OCI-LY7 (cell line): Measurements from ENCODE around the gene SPIRE2. TPM values are rescaled to one million over a fixed set of nuclear protein-coding genes. Genes with fewer than 3 reads are reported as not detected.
A peak's percentile ranks its signal among the peaks of the same experiment; 100 is the strongest.
"Not testable (repeated sequence)": the region's sequence is repeated elsewhere in the genome, so short reads cannot be mapped to it uniquely, and the experiment has no call there.

Source experiments
- BruUV-seq: library from RNA; stranded (reverse); fragments of 400-500 nt; replicated peaks from 2 replicates; lab custom pipeline; 2021; lab: Mats Ljungman, UMichigan
- CTCF ChIA-PET: fragments of 300-600 bp; sonication (Branson Sonifier 250); formaldehyde crosslinking; loops from one replicate; lab custom pipeline; 2022; ENCODE audit warnings: antibody characterized with exemption; ENCODE audit not compliant: unreplicated experiment; lab: Charles Lee
- POLR2A ChIA-PET: fragments of 300-600 bp; sonication (Branson Sonifier 250); formaldehyde crosslinking; loops from one replicate; lab custom pipeline; 2022; ENCODE audit warnings: antibody characterized with exemption; lab: Charles Lee
- DNase-seq: peaks from one replicate; pipeline ENCODE4 v3.0.0-alpha.2; 2015; ENCODE audit warnings: low spot score
- H2AFZ ChIP-seq: fragments of 200-600 bp; sonication (generic), shearing (Covaris generic); 2 replicates; pipeline ENCODE4 v1.6.1; 2014; ENCODE audit warnings: mild to moderate bottlenecking, antibody characterized with exemption, low read length, moderate library complexity
- H3K27ac ChIP-seq: fragments of 200-600 bp; sonication (generic); 2 replicates; pipeline ENCODE4 v1.5.1; 2014; ENCODE audit warnings: mixed run types, low read depth, mild to moderate bottlenecking, moderate library complexity, low read length, inconsistent platforms; ENCODE audit not compliant: poor library complexity, severe bottlenecking
- H3K36me3 ChIP-seq: fragments of 200-600 bp; sonication (generic); 2 replicates; pipeline ENCODE4 v1.6.1; 2014; ENCODE audit warnings: mild to moderate bottlenecking, antibody characterized with exemption, low read length, moderate library complexity, mixed read lengths; ENCODE audit not compliant: insufficient read depth
- H3K4me1 ChIP-seq: fragments of 200-600 bp; sonication (generic); 2 replicates; pipeline ENCODE4 v1.5.1; 2014; ENCODE audit warnings: mild to moderate bottlenecking, low read length; ENCODE audit not compliant: insufficient read depth, poor library complexity, severe bottlenecking
- H3K4me2 ChIP-seq: fragments of 200-600 bp; sonication (generic); 2 replicates; pipeline ENCODE4 v1.6.1; 2014; ENCODE audit warnings: mild to moderate bottlenecking, low read length
- H3K4me3 ChIP-seq: fragments of 200-600 bp; sonication (generic); 2 replicates; pipeline ENCODE4 v1.5.1; 2014; ENCODE audit warnings: mild to moderate bottlenecking, low read depth, low read length; ENCODE audit not compliant: poor library complexity, severe bottlenecking
- H3K79me2 ChIP-seq: fragments of 200-600 bp; sonication (generic); 2 replicates; pipeline ENCODE4 v1.6.1; 2016; ENCODE audit warnings: low read depth, mild to moderate bottlenecking, low read length, moderate library complexity, mixed read lengths; ENCODE audit not compliant: insufficient read depth
- H3K9me2 ChIP-seq: fragments of 200-600 bp; sonication (generic); 2 replicates; pipeline ENCODE4 v1.6.1; 2016; ENCODE audit warnings: mild to moderate bottlenecking, low read length, mixed read lengths; ENCODE audit not compliant: insufficient read depth
- H3K9me3 ChIP-seq: fragments of 200-600 bp; sonication (generic); 2 replicates; pipeline ENCODE4 v1.6.1; 2014; ENCODE audit warnings: mild to moderate bottlenecking, mixed run types, low read length, mixed read lengths
- H4K20me1 ChIP-seq: fragments of 200-600 bp; sonication (generic); 2 replicates; pipeline ENCODE4 v1.6.1; 2014; ENCODE audit warnings: mild to moderate bottlenecking, antibody characterized with exemption, low read length, moderate library complexity, mixed read lengths; ENCODE audit not compliant: insufficient read depth
- EZH2phosphoT487 ChIP-seq: fragments of 200-600 bp; sonication (generic); IDR thresholded peaks from 2 replicates; pipeline ENCODE4 v1.6.1; 2018; ENCODE audit warnings: low read depth, borderline replicate concordance, mild to moderate bottlenecking, mixed run types, antibody characterized with exemption, low read length, moderate library complexity, mixed read lengths
- intact Hi-C: fragments of 100-400 bp; cut with micrococcal nuclease; formaldehyde crosslinking; loops from one replicate; pipeline ENCODE4 v1.10.0; 2022; ENCODE audit not compliant: unreplicated experiment
- total RNA-seq, 2 experiments: library from RNA; depleted of rRNA in 1 of 2; stranded (reverse); fragments of >200 nt in 1 of 2; shearing (Covaris generic) in 1 of 2; gene quantifications; 2 replicates each; pipeline ENCODE4 v1.2.3, GENCODE V29; 2014 to 2022
- TF ChIP-seq, protein P1 (sequence below): fragments of 200-600 bp; sonication (generic); conservative IDR thresholded peaks from 2 replicates; pipeline ENCODE4 v1.5.1; 2014; ENCODE audit warnings: mild to moderate bottlenecking, antibody characterized with exemption, low read length, moderate library complexity, mixed read lengths

SPIRE2 gene
- total RNA-seq, 2 experiments from 2014 or later, result 7.1 to 48.5 TPM

- no TSS peak for BruUV-seq
- H3K4me2 ChIP-seq, result peak overlapping the region; percentile 96
- H3K9me2 ChIP-seq, result no peaks in the 10 kb centered on the region
- peaks cover 20% of the 10 kb centered on the region for H3K4me1 ChIP-seq
- peak overlapping the region; percentile 89 for H3K27ac ChIP-seq
- CTCF ChIA-PET, result no interaction called here
- TF ChIP-seq, protein P1, sequence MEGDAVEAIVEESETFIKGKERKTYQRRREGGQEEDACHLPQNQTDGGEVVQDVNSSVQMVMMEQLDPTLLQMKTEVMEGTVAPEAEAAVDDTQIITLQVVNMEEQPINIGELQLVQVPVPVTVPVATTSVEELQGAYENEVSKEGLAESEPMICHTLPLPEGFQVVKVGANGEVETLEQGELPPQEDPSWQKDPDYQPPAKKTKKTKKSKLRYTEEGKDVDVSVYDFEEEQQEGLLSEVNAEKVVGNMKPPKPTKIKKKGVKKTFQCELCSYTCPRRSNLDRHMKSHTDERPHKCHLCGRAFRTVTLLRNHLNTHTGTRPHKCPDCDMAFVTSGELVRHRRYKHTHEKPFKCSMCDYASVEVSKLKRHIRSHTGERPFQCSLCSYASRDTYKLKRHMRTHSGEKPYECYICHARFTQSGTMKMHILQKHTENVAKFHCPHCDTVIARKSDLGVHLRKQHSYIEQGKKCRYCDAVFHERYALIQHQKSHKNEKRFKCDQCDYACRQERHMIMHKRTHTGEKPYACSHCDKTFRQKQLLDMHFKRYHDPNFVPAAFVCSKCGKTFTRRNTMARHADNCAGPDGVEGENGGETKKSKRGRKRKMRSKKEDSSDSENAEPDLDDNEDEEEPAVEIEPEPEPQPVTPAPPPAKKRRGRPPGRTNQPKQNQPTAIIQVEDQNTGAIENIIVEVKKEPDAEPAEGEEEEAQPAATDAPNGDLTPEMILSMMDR, result no peak
- TF ChIP-seq EZH2phosphoT487, result no peak
- H2AFZ ChIP-seq, result no peak overlapping the region
- H3K79me2 ChIP-seq, result peaks cover 48% of the 10 kb centered on the region
- intact Hi-C loops, result loop anchor here (1.0 kb wide), 1 partner anchor 98 kb away; no protein-coding TSS in a partner anchor
- peaks cover 47% of the 10 kb centered on the region for H3K36me3 ChIP-seq
- POLR2A ChIA-PET, result interaction anchor here (0.5 to 1.5 kb wide), 9 partner anchors 10 to 166 kb away, joined by 3 to 11 read pairs (median 3); partner anchors contain the start of genes MC1R and TUBB3
- peak; percentile 92 for DNase-seq
- H3K9me3 ChIP-seq, result peaks cover 18% of the 10 kb centered on the region
- H4K20me1 ChIP-seq, result no peaks in the 10 kb centered on the region
- peak overlapping the region; percentile 89 for H3K4me3 ChIP-seq
Observed at GRCh38 chr16:89873972-89874689, 45.9 kb downstream of the SPIRE2 start.

- peaks cover 93% of the 10 kb centered on the region for H3K36me3 ChIP-seq
- H3K4me1 ChIP-seq, H3K4me3 ChIP-seq, H2AFZ ChIP-seq, H3K9me2 ChIP-seq, BruUV-seq, DNase-seq, intact Hi-C loops, CTCF ChIA-PET, H4K20me1 ChIP-seq, POLR2A ChIA-PET, H3K4me2 ChIP-seq, H3K27ac ChIP-seq: not testable (repeated sequence)
- peaks cover 71% of the 10 kb centered on the region for H3K79me2 ChIP-seq
- H3K9me3 ChIP-seq, result peaks cover 18% of the 10 kb centered on the region
Observed at GRCh38 chr16:89879123-89879522, 50.8 kb downstream of the SPIRE2 start.

- no TSS peak for BruUV-seq
- no peak overlapping the region for H2AFZ ChIP-seq
- no peaks in the 10 kb centered on the region for H3K4me1 ChIP-seq
- no peak for DNase-seq
- no peak overlapping the region for H3K27ac ChIP-seq
- no peaks in the 10 kb centered on the region for H3K9me2 ChIP-seq
- CTCF ChIA-PET, result no interaction called here
- peaks cover 56% of the 10 kb centered on the region for H3K79me2 ChIP-seq
- TF ChIP-seq EZH2phosphoT487, result no peak
- TF ChIP-seq, protein P1, result no peak
- intact Hi-C loops, result no loop called here
- POLR2A ChIA-PET, result interaction anchor here (0.6 kb wide), 3 partner anchors 9 to 72 kb away, joined by 3 to 5 read pairs (median 4); no protein-coding TSS in a partner anchor
- no peaks in the 10 kb centered on the region for H4K20me1 ChIP-seq
- peaks cover 7% of the 10 kb centered on the region for H3K9me3 ChIP-seq
- H3K4me2 ChIP-seq, result no peak overlapping the region
- no peak overlapping the region for H3K4me3 ChIP-seq
- peaks cover 91% of the 10 kb centered on the region for H3K36me3 ChIP-seq
Observed at GRCh38 chr16:89880477-89881367, 52.4 kb downstream of the SPIRE2 start.
